Measurements from ENCODE around the gene SLC24A3.

The SLC24A3 gene

DNA sequence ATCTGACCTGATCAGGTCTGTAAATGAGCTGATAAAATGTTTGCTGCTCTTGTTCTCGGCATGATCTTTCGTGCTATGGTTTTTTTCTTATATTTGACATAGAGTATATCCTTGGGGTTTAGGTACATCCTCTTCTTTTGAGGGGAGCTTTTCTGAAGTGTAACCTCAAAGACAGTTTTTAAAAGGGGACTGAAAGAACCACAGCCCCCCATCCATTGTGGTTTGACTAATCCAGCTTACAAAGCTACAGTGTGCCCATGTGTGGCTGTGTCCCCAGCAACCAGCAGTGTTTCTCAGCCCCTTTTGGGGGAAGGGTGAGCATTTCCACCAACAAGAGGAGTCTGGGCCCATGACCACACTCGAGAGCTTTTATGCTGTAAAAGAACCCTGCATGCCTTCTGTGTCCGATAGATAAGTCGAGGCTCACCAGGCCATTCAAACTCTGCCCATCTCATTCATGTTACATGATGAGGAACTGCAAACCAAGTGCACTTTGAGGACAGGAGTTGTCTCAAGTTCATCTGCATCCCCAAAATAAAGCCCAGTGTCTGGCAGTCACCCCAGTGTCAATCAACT is 266.0 kb downstream of the SLC24A3 start:
- DNase-seq: no peak

DNA sequence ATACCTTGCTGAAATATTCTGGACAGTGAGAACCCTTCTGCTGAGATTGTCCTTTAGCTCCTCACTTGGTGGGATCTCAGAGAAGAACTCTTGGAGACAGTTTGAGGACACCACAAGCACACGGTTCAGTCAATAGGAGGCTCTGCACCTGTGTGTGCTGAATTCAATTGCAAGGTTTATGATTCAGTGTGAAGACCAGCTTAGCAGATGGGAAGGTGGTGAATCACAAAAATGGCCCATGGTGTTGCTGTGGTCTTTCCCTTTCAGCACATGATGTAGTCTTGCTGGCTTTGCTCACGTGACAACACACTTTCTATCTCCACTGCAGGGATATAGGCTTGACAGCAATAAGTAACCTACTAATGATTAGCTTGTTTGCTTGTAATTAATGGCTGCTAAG is 270.3 kb downstream of the SLC24A3 start:
- no peak for DNase-seq

DNA sequence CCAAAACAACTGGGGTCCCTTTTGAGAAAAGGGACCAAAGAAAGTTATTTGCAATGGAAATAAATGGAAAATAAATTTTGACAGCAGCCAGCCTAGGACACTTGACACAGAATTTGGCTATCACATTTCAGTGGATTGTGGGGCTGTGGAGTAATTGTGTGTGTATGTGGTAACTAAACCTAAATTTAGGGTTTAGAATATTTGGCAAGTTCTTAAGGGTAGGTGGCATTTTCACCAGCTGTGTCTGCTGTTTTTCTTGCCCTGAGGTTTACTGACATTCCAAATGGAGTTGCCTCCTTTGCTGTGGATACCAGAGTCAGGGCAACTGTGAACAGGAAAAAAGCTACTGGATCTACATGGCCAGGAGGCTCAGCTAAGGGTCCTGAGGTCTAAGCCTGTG is 270.9 kb downstream of the SLC24A3 start:
- no peak for DNase-seq

DNA sequence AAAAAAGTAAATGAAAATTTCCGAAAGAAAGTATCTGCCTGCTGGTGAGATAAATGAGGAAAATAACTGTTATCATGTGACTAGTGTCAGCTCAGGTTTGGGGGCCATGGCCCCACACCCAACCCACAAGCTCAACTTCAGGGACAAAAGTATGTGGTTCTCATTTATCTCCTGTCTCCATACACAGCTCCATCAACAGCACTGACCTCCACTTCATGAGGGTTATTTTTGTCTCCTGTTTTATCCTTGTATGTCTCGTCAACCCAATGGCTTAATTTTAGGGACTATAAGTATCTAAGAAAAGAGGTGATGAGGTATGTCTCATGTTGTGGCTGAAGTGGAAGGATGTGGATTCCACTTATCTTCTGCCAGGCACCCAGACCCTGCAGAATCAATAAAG is 274.0 kb downstream of the SLC24A3 start:
- DNase-seq: no peak

DNA sequence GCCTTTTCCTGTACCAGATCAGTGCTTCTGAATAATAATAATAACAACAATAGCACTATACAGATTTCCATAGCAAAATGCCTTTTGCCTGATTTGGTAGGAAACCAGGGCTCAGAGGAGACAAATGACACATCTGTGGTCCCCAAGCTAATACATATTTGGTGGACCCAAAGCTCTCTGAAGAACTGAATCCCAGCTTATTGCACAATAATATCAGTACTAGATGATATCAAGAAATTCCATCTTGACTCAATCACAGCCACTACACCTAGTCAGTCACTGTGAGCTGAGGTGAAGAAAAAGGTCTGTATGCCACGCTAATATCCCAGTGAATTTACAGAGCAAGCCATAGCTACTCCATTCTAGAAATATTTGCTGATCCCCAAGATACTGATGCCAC is 275.0 kb downstream of the SLC24A3 start:
- no peak for DNase-seq

DNA sequence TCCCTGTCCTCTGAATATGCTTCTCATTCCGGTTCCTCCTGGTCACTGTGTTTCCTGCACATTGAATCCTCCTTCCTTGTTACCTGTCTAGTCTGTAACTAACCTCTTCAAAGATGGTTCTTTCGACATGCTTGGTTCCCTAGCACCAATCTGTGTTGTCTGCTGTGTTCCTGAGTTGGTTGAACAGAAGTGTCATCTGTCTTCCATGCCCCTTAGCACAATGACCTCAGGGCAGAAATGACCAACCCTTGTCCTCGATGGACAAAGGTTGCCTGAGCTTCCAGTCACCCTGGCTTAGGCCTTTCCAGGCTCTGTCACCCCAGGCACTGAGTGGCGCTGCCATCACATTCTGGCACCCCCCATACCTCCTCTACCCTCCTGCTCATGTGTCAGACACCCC is 278.8 kb downstream of the SLC24A3 start:
- no peak for DNase-seq

DNA sequence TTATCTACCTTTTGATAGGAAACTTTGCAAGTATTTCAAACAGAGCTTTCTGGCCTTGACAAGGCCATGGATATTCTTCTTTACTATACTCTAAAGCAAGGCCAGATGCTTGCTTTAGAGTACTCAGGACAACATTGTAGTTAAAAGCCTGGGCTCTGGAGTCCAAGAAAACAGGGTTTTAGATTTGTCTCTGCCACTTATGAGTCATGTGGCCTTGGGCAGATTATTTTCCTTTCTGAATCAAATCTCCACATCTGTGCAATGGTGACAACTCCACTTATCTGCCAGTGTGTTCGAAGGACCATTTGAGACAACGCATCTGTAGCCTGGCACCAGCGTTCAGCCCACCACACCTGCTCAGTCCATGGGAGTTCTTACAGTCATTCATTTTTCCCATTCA is 279.7 kb downstream of the SLC24A3 start:
- DNase-seq: no peak

DNA sequence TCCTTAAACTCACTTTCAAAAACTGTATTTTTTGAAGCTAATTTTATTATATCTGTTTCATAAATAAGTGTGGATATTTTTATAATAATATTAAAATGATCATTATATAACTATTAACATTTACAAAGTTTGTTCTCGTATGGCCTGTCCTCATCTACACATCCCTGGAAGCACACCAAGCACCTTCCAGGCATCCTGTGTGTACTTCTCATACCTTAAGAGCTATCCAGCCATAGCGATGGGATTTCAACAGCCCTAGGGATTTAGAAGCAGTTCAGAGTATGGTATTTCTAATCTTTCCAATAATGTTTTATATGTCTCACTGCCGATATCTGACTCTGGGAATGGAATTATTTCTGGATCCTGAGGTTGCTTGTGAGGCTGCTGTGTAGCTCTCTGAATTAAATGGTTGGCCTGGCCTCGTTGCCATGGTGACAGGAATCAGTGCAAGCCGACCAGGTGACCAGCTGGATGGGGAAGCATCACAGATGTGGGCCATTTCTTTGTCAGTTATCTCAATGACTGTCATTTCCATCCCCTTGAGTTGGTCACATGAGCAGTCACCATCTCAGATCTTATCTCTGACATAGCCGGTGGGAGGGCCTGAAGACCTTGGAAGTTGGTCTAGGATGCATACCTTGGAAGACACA is 280.4 kb downstream of the SLC24A3 start:
- no peak for DNase-seq

DNA sequence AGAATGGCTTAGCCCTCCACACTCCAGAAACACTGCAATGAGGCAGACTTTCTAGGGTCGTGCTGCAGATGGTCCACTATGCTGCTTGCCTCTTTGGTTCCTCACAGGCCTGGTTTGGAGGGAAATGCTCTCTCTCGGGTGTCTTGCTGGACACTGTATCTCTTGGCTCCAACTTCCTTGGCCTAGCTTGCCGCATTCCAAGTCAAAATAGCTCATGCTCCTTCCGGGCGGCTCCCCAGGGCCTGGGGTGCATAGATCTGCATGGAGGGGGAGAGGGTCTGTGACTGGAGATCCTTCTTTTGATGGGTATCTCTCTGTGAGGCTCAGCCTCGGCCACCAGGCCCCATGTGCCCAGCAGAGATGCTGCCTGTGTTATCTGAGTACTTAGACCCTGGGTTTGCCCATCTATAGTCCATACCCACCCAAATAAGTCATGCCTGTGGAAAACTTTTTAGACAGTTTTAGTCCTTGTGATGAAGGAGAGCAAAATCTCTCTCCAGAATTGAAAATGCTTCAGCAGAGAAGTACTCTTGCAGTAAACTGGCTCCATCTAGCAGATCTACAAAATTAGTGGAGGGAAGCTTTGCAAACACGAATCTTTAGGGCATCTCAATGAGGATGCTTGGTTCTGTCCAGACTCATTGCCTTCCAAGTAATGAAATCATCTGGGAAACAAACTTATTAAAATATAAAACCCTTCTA is 281.5 kb downstream of the SLC24A3 start:
- DNase-seq: no peak

DNA sequence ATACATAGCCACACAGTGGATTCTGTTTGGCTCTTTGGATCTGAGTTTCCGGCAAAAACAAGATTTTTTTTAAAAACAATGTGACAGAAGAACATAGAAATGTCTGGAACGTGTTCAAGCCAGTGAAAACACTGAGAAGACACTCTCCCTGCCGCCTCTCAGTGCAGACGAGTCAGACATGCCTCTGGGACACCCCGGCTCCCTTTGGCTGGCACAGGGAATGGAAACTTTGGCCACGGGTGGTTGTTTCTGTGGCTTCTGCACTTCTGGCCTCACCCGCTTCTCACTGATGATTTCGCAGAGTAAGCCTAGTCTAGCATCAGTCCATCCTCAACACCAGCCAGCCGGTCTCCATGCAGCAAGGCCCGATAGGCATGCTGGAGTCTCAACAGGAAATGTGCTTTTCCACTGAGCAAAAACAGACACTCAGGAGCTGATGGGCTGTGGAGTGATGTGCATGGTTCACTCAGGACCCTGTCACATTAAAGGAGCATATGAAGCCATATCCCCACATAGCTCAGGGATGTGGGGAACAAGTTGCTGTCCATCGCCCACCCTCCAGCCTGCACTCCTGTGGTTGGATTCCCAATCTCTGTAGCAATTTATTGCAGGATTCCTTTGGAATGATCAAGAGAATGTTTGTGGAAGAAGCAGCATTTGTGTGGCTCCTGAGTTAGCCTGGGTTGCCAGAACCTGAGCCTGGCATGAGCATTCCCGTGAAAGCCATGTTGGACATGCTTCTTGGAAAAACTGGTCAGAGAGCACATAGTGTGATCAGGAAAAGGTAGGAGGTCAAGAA is 283.7 kb downstream of the SLC24A3 start:
- DNase-seq: no peak

DNA sequence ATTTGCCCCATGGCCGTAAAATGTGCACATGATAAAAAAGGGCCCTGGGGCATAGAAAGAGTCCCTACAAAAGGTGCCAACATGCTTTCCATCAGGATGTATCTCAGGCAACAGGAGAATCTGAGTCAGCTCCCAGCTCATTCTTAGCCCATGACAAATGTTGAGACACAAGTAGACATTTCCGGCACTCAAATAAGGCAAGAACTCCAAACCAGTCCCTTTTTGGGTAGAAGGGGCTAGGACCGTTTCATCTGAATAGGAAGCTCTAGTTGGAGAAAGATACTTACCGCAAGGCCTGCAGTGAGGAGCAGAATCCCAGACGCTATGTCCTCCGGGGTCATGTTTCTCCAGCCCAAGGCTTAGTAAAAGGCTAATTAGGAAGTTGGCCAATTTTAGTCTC is 284.6 kb downstream of the SLC24A3 start:
- DNase-seq: no peak

DNA sequence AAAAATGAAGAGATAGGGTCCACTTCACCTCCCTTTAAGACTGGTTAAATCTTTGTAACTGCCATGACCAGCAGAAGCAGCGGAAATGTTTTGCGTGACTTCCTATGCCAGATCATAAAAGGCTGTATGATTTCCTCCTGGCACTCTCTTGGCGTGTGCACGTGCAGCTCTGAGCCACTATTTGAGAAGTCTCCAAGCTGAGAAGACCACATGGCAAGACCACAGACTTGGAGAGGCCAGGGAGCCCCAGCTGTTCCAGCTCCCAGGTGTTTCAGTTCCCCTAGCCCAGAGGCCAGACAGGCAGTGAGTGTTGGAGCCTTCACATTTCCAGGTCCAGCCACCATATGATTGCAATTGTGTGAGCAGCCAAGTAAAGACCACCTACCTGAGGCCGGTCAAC is 286.3 kb downstream of the SLC24A3 start:
- DNase-seq: no peak

DNA sequence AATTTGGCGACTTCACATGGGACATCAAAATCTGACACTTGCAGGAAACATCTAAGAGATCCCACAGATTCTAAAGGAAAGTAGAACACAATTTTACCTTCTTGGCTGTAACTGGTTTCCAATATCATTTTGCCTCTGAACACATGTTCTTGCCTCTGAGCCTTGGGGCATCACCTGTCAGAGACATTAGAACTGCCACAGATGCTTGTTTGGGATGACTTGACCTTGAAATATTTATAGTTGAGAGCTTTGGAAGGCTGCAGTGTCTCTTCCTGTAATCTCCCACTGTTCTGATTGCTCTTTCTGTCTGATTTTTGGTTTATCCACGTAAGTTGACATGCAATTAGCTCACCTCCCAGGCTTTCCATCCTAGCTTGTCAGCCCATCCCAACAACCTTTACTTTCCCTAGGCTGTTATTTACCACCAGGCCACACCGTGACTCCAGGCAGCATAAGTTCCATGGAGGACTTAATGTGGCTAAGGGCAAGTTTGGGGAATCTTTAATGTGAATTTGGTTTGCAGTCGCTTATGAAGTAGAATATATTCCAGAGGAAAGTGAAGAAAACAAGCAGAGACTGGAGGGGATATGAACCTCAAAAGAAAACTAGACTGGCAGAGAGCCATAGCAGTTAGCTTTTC is 289.2 kb downstream of the SLC24A3 start:
- no peak for DNase-seq

DNA sequence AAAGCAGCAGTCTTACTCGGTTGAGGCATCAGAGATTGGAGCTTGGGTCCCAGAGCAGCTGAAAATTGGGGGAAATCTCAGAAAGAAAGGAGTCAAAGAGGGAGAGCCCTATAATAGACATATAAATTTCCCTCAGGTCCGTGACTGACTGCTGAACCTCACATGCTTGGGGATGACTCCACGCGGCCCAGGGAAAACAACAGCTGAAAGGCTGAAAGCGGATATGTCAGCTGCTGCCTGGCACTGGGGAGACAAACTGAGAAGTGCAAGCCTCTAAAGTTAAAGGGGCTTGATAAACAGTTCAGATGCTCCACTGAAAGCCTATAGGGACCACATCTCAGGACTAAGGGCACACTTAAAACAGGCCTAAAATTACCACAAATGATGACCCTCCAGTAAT is 289.7 kb downstream of the SLC24A3 start:
- DNase-seq: no peak

DNA sequence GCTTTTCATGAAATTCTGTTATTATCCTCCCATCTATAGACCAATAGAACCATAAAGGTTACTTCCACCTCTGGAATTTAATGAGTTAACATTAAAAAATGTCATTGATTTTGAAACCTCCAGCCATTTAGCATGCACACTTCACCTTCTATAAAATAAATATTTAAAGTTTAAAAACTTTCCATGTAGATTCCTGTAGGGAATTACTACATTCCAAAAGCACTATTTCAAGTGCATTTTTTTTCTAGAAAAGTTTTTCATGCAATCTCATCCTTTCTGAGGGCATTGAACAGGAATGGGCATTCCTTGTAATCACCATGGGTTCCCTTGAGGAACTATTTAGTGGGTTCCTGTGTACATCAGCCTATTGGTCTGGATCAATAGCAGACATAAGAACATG is 291.8 kb downstream of the SLC24A3 start:
- no peak for DNase-seq

DNA sequence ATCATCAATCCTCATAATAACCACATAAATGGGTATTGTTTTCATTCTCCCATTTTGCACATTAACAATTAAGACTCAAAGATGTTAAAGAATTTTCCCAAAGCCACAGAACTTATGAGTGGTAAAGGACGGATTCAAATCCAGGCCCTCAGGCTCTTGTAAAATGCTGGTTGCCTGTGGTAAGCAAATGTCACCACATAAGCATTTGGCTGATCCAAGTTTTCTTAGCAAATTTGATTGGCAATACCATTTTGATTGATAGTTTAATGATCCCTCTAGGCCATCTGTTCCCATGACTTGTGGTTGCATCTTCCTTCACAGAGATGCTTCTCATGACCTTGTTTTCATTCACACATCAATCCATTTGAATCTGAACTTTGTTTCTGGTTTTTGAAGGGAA is 293.6 kb downstream of the SLC24A3 start:
- no peak for DNase-seq

DNA sequence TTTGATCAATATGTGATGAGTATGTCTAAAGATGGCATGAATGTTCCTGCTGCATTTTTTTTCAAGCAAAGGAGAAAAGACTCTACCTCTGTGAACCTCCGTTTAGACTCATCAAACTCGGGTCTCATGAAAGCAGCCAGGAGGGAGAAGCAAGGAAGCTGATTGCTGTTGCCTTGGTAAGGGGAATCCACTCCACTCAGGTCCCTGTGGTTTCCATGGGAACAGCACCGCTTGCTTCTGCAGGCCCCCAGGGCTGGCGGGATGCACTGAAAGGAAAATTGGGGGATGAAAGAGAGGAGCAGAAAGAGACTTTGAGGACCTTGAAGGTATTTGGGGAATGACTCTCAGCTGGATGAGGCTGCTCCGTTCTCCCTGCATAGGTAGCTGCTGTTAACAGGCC is 296.0 kb downstream of the SLC24A3 start:
- no peak for DNase-seq

DNA sequence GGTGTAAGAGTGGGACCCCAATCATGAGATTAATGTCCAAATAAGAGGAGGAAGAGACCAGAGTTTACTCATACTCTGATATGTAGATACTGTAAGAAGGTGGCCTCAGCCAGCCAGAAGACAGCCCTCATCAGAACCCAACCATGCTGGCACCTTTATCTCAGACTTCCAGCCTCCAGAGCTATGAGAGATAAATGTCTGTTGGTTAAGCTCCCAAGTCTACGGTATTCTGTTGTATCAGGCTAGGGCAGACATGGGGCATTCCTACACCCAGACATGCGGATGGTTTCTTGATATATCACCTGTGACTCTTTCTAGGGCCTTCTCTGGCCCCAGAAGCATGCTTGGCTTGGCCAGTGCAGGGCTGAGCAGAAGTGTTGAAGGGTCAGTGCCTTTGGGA is 298.2 kb downstream of the SLC24A3 start:
- DNase-seq: no peak

DNA sequence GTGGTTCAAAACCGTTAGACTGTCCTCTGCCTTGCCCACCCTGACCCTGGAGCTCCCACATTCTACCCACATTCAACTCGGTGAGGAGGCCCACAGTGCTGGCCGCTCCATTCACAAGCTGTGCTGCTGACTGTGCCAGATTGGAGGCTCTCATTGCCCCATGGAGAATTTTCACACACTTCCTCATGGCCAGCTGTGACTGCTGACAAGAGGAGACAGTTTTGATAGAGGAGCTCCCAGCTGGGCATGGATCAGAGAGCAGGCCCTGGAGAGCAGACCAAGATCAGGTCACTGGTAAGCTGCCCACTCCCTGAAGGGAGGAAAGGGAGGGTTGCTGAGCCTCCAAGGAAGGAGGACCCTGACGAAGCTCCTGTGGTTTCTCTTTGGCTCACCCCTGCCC is 299.5 kb downstream of the SLC24A3 start:
- no peak for DNase-seq

DNA sequence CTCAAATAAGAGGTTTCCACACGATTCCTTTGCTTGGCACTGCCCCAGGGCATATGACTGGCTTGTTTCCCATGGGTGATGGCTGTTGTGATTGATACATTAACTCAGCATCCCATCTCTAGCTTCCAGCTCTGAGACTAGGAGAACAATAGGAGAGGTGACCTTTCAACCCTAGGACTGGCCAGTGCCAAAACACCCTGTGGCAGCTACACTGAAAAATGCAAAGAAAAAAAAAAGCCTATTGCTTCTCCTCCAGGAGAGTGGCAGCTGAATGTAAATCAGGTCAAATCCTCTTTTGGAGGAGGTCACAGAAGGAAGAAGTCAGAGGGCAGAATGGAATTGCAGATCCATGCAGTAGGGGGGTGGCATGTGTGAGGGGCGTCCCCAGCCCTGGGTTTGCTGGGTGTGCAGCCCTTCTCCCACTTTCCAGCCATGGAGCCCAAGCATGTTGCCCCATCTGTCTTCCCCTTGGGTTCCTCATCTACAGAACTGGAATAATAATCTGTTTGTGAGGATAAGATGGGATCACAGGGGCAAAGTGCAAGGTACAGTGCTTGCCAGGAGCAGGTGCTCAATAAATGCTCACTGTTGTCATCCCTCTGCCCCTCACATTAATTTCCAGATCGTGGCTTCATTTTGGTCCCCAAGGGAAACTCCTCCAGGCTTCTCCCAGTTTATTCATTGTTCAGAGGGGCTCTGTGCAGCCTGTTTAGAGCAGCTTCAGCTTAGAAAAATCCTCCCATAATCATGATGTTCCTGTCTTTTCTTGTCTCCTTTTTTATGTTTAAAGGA is 300.6 kb downstream of the SLC24A3 start:
- DNase-seq: no peak

DNA sequence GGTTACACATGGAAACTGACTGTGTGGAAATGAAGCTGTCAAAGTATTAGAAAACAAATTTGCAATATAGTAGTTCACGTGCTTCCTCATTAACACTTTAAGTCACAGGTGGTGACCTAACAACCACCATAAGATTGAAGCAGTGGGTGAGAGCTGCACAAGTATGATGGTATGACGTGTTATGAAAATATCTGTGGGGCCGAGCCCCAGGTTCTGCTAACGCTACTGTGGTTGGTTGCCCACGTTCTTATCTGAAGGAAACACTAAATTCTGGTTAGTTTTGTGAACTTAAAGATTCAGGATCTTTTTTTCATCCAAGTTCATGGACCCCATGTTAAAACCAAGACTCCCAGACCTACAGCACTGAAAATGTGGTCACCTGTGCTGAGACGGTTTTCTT is 302.6 kb downstream of the SLC24A3 start:
- no peak for DNase-seq

DNA sequence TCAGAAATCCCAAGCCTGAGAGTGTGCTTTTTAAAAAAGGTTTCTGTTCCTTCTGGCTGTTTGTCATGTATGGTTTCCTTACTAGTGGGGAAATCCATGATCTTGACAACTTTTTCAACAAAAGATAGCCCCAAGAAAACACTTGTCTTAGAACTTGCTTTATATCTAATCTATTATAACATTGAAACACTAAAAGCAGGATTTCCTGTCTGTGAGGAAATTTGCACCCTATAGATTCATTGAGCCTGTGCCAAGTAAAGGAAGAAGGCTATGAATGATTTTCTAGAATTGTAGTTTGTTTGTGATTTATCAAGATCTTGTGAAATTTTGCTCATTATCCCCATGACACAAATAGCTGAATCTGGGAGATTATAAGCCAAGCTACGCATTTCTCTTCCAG is 307.0 kb downstream of the SLC24A3 start:
- DNase-seq: no peak

DNA sequence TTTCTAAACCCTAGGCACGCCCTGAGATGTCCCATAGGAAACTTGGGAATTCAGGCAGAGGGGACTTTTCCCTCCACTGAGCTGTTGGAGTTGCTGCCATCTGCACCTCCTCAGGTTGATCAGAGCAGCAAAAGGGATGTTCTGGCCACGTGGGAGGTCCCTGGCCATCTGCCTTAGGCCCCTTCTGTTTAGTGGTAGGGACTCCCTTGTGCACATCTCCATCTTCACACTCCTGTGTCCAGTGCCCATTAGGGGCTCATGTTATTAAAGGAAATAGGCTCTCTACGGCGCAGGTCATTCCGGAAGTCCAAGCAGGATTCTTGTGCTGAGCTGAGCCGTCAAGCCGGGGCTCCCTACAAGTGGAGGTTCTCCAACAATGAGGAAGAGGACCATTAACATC is 307.8 kb downstream of the SLC24A3 start:
- DNase-seq: no peak
